GM19193 (cell line): ENCODE results near the gene TUBB4A.

Experiments used
- POLR2A ChIP-seq: IDR thresholded peaks from 4 replicates; pipeline ENCODE4 v1.6.1; 2011; ENCODE audit not compliant: insufficient read depth, insufficient read length; ENCODE audit errors: extremely low read depth

The TUBB4A gene

GRCh38 chr19:6451583-6452222, 50.4 kb downstream of the TUBB4A start:
- no peak for TF ChIP-seq POLR2A

GRCh38 chr19:6450166-6450565, 51.9 kb downstream of the TUBB4A start:
- TF ChIP-seq POLR2A = no peak

DNA sequence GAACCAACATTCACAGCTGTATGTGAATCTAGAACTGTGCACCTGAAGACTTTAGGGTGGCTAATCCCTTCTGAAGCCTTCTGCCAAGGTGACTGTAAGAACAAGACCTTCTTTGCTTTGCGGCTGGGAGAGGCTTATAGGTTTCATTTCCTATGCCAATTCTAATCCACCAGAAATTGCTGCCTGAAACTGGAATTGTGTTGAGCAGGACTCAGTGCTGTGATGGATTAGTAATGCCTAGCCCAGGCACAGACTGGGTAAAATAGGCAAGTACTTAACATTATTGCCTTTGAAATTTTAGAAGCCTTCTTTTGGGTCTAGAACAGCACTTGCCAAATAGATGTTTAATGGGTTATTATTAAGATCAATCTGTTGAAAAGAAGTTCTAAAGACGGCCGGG, 54.1 kb downstream of the TUBB4A start:
- no peak for TF ChIP-seq POLR2A

DNA sequence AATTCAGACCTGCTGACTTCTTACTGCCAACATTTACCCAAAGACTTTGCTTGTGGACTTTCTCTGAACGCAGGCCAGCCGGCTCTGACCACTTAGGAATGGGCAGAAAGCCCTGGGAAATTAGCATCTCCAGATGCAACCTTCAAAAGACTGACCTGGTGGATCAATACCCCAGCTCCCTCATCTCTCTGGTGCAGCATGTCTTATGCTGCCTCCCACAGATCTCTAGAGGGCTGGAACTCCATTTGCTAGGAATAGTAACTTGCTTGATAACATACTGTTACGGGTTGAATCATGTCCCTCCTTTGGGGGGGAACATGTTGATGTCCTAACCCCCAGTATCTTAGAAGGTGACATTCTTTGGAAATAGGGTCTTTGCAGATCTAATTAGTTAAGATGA, 55.7 kb downstream of the TUBB4A start:
- TF ChIP-seq POLR2A = no peak
